NCI-H2029 treated with DMSO at 0.1 percent for 48 hours (cell line): ENCODE data around the gene ADGRB3.
"Not testable (repeated sequence)": the region's sequence is repeated elsewhere in the genome, so short reads cannot be mapped to it uniquely, and the experiment has no call there.

Experiments used
- DNase-seq: peaks from one replicate; lab custom pipeline; 2025; lab: John Stamatoyannopoulos, UW

Gene ADGRB3

DNA sequence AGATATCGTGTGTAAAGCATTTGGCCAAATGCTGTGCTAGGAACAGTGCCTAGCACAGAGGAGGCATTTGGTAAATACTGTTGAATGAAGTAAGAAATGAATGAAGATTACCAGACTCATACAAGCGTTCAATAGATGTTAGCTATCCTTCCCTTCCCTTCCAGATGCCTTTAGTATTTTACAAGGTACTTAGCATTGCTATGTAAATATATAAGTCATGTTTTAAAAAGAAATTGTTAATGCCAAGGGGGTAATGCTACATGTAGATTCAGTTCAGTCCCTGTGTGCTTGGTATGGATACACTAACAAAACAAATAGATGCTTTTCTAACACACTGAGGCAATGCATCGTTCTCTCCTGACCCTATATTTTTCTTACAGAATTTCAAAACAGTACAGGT is 407.2 kb downstream of the ADGRB3 start:
- DNase-seq: no peak

- no peak for DNase-seq
These were observed 409.5 kb downstream of the ADGRB3 start for GRCh38 chr6:69044534-69044933.

- no peak for DNase-seq
These were observed 424.3 kb downstream of the ADGRB3 start for GRCh38 chr6:69059413-69059812.

GRCh38 chr6:69061066-69061465 is 426.0 kb downstream of the ADGRB3 start:
- no peak for DNase-seq

GRCh38 chr6:69063401-69063800 is 428.3 kb downstream of the ADGRB3 start:
- no peak for DNase-seq

DNA sequence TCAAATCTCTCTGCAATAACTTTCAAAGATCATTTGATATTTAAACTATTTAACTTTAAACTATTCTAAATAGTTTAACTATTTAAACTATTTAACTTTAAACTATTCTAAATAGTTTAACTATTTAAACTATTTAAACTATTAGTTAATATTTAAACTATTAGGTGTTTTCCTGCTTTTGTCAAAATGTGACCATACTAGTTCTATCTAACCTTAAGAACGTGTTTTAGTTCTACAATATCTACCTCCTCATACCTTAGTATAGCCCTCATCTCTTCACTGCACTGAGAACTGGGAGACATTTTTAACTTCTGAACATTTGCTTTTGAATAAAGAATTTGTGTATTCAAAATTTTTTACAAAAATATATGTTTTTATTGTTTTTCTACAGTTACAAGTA is 429.1 kb downstream of the ADGRB3 start:
- DNase-seq: no peak

DNA sequence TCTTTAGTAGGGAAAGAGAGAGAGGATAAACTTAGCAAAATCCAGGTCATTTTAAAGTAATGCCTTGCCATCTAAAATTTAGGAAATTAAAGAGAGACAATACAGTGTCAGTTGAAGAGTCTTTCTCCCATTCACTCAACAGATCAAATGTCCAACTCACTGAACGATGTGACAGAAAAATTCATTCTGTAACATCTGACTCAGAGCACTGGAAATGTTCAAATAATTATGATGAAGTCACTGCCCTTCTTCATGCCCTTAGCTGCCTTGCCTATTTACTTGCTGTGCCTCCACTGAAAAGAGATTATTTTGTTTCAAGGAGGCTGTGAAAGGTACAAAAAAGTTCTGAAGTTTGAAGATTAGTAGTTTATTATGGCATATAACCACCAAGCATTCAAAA is 434.8 kb downstream of the ADGRB3 start:
- DNase-seq: no peak

- DNase-seq: no peak
These were observed 437.7 kb downstream of the ADGRB3 start for GRCh38 chr6:69072796-69073195.

GRCh38 chr6:69084746-69085335 is 449.8 kb downstream of the ADGRB3 start:
- DNase-seq: no peak

GRCh38 chr6:69086689-69087088 is 451.6 kb downstream of the ADGRB3 start:
- no peak for DNase-seq

DNA sequence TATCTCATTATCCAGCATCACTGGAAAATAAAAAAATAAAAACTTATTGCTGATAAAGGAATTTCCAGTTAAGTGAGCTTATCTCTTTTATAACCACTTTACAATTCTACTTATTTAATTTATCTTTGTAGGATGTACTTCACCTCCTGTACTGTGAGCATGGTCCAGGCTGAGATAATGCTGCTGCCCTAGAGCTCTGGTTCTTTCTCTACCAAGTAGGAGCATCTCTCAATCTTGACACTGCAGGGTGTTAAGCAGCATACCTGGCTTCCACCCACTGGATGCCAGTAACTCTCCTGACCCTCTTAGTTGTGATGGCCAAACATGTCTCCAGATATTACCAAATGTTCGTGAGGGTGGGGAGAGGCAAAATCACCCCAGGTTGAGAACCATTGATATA is 454.5 kb downstream of the ADGRB3 start:
- no peak for DNase-seq

GRCh38 chr6:69090132-69090531 is 455.1 kb downstream of the ADGRB3 start:
- no peak for DNase-seq

- no peak for DNase-seq
These were observed 461.6 kb downstream of the ADGRB3 start for GRCh38 chr6:69096681-69097080.

- no peak for DNase-seq
These were observed 462.9 kb downstream of the ADGRB3 start for GRCh38 chr6:69097948-69098347.

DNA sequence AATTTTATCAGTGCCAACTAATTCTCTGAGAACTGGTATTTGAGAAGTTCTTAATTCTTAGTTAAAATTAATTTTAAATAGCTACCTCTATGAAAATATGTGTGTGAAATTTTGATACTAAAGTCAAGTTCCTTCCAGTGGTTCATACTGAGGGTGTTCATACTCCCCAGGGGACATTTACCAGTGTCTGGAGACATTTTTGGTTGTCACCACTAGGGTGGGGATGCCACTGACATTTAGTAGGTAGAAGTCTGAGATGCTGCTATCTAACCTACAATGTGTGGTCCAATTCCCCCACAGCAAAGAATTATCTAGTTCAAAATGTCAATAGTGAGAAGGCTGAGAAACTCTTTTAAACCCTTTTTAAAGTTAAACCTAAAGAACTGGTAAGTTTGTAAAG is 463.8 kb downstream of the ADGRB3 start:
- DNase-seq: no peak

DNA sequence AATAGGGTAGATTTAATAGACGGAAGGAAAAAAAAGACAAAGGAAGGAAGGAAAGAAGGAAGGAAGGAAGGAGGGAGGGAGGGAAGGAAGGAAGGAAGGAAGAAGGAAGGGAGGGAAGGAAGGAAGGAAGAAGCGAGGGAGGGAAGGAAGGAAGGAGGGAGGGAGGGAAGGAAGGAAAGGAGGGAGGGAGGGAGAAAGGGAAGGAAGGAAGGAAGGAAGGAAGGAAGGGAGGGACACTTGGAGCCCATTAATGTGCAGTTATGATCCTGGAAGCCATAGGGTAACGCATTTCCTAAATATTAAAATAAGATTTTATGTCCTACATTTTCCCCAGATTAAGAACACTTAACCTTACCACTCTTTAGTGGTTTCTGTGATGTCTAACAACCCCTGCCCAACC is 465.7 kb downstream of the ADGRB3 start:
- no peak for DNase-seq

GRCh38 chr6:69102416-69102815 is 467.3 kb downstream of the ADGRB3 start:
- no peak for DNase-seq

- DNase-seq: no peak
These were observed 470.2 kb downstream of the ADGRB3 start for GRCh38 chr6:69105288-69105687.

GRCh38 chr6:69106511-69106910 is 471.4 kb downstream of the ADGRB3 start:
- no peak for DNase-seq

- no peak for DNase-seq
These were observed 476.2 kb downstream of the ADGRB3 start for GRCh38 chr6:69111301-69111700.

- no peak for DNase-seq
These were observed 481.6 kb downstream of the ADGRB3 start for GRCh38 chr6:69116658-69117057.

DNA sequence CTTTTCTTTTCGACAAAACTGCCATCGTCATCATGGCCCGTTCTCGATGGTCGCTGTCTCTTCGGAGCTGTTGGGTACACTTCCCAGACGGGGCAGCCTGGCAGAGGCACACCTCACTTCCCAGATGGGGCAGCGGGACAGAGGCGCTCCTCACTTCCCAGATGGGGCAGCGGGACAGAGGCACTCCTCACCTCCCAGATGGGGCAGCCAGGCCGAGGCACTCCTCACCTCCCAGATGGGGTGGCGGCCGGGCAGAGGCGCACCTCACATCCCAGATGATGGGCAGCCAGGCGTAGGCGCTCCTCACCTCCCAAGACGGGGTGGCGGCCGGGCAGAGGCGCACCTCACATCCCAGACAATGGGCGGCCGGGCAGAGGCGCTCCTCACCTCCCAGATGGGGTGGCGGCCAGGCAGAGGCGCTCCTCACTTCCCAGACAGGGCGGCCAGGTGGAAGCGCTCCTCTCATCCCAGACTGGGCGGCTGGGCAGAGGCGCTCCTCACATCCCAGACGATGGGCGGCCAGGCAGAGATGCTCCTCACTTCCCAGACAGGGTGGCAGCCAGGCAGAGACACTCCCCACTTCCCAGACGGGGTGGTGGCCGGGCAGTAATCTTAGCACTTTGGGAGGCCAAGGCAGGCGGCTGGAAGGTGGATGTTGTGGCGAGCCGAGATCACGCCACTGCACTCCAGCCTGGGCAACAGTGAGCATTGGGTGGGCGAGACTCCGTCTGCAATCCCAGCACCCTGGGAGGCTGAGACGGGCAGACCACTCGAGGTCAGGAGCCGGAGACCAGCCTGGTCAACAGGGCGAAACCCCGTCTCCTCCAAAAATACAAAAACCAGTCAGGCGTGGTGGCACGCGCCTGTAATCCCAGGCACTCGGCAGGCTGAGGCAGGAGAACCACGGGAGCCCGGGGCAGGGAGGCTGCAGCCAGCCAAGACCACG is 486.7 kb downstream of the ADGRB3 start:
- DNase-seq: not testable (repeated sequence)

DNA sequence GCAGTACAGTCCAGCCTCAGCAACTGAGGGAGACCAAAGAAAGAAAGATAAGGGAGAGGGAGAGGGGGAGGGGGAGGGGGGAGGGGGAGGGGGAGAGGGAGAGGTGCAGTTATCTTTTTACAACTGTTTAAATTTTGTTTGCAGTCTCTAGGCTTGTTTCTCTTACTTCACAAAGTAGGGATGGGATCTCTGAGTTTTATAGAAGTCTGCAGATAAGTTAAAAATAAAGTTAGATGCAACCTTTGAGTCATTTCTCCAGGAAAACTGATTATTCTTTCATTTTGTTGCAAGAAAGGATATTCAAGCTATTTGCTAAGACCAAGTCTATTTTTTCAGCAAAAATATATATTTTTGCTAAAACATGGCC is 487.3 kb downstream of the ADGRB3 start:
- DNase-seq: no peak

DNA sequence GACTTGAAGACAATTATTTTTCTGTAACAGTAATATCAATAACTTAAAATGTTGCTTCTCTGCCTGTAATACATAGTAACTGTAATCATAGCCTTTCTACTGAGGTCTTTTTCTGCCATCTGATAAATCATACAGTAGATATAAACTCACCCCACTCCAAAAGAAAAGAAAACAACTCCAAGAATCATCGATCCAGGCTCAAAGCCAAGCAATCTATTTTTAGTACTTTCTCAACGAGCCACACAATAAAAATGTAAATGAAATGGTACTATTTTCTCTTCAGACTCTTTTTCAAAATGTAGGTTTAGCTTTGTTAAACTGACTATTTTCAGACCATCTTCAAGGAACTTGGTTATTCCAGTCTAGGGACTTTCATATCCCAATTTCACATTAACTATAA is 493.3 kb downstream of the ADGRB3 start:
- no peak for DNase-seq
